ENCODE data around the gene SYCE3.
"Not testable (repeated sequence)": the region's sequence is repeated elsewhere in the genome, so short reads cannot be mapped to it uniquely, and the experiment has no call there.

The SYCE3 gene

DNA sequence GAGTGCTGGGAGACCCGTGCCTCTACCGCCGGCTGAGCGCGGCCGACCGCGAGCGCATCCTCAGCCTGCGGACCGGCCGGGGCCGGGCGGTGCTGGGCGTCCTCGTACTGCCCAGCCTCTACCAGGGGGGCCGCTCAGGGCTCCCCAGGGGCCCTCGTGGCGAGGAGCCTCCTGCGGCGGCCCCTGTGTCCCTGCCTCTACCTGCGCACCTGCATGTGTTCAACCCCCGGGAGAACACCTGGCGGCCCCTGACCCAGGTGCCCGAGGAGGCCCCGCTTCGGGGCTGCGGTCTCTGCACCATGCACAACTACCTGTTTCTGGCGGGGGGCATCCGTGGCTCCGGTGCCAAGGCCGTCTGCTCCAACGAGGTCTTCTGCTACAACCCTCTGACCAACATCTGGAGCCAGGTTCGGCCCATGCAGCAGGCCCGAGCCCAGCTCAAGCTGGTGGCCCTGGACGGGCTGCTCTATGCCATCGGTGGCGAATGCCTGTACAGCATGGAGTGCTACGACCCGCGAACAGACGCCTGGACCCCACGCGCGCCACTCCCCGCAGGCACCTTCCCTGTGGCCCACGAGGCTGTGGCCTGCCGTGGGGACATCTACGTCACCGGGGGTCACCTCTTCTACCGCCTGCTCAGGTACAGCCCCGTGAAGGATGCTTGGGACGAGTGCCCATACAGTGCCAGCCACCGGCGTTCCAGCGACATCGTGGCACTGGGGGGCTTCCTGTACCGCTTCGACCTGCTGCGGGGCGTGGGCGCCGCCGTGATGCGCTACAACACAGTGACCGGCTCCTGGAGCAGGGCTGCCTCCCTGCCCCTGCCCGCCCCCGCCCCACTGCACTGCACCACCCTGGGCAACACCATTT is 13.6 kb downstream of the SYCE3 start:
- no peak for DNase-seq (ENCODE audit: low read depth in 3 of 3)

DNA sequence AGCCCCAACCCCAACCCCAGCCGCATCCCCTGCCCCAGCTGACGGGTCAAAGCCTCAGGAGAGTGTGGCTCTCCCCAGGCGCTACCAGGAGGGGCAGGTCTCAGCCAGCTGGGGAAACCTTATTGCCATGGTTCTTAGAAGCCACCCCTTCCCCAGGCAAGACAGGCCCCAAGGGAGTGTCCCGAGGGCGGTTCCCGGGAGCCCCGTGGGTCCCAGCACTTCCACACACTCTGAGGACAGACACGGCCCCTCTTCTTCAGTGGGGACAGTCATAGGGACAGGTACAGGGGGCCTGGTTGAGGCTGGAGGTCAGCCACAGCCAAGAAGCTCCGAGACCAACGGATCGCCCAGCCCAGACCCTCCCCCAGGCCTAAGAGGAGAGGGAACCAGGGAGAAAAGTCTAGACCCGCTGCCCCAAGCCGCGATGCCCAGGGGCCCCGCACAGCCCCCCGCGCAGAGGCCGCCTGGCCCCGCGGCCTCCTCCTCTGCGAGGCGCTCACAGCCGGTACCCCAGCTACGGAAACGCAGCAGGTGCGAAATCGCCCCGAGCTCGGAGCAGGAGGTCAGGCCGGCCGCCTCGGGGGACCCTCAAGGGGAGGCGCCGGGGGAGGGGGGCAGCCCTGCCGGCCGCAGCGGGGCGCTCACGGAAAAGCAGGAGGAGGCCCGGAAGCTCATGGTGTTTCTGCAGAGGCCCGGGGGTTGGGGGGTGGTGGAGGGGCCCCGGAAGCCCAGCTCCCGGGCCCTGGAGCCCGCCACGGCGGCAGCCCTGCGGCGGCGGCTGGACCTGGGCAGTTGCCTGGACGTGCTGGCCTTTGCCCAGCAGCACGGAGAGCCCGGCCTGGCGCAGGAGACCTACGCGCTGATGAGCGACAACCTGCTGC is 14.4 kb downstream of the SYCE3 start:
- peak in 1 of 3 experiments; percentile 52 for DNase-seq (ENCODE audit: low read depth in 3 of 3)

DNA sequence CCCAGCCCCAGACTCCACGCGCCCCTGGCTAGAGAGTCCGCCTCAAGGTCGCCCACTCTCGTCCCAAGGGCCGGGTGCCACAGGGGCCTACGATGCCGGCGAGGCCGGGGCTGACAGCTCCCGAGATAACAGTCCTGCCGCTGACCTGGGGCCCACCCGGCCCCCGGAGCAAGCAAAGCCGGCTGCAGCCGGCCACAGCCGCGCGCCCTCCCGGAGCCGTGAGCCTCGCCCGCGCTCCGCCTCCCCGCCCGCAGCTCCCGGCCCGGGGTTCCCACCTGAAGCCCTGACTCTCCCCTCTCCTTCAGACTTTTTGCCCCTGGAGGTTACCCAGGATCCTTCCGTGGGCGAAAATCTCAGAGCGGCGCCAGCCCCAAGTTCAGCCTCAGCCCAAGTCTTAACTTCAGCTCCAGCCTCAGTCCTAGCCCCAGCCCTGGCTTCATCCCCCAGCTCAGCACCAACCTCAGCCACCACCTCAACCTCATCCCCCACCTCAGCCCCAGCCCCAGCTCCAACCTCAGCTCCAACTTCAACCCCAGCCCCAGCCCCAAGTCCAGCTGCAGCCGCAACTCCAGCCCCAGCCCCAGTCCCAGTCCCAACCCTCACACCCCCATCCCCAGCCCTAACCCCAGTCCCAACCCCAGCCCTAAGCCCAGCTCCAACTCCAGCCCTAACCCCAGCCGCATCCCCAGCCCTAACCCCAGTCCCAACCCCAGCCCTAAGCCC is 15.3 kb downstream of the SYCE3 start:
- DNase-seq (ENCODE audit: low read depth in 3 of 3): no peak

DNA sequence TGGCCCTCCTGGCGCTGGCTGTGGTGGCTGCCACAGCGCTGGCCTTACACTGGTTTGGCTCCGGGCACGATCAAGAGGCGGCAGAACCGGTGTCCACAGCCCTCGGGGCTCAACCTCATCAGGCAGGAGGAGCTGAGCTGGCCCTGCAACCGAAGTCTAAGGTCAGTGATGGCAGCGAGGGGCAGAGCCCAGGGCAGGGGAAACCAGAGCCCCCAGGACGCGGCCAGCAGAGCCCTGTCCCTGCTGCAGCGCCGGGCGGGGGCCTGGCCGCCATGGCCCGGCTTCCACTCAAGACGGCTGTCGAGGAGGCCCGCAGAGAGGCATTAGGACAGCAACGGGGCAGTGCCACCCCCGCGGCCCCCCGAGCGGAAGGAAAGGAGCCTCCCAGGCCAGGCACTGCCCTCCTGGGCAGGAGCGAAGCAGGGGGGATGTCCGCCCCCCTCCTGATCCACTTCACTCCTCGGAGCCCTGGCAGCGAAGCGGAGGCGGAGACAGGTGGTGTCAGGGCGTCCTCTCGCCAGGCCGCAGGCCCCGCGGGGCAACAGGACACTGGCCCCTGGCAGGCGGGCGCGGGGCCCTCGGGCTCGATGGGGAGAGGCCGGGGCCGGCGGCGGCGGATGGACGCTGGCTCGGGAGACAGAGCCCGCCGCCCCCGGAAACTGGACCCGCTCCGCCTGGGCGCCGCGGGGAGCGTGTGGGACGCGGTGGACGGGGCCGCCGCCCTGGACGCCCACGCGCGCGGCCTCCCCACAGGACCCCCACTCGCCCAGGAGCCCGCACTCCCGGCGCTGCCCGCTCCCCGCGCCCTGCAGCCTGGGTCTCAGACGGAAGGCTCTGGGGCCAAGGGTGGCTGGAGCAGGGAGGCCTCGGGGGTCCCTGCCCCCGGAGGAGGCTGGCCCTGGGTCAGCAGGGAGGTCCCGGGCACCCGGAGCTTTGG is 16.1 kb downstream of the SYCE3 start:
- no peak for DNase-seq (ENCODE audit: low read depth in 3 of 3)

DNA sequence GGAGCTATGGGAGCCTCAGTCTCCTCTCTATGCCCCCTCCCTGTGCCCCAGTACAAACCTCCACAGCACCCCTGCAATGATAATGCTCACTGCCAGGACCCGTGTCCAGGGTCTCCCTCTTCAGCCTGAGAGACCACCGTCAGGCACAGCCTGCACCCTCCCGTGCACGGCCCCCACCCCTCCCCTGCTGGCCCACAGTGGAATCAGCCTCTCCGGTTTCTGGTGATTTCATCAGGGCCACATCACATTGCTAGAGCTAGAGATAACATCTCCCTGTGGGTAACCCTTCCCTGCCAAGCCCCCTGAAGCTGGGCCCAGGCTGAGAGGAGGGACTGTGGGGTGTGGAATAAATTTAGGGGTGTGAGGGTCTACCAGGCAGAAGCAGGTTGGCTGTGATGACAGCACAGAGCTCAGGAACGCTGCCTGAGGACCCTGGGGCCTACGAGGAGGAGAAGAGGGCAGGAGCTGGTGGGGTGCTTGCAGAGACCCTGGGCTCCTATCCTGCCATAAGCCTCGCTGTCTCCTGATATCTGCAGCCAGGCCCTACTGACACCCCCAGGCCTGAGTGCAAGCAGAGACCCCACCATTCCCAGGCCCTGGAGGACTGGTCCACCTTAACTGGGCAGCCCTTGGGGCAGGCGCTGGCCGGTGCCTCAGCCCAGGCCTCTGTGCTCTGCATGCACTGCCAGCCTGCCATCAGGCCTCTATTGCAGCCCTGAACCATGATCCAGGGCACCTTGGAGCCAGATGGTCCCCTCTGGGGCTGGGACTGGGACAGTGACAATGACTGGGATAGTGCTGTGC is 17.0 kb downstream of the SYCE3 start, which contains the start of gene KLHDC7B:
TSS of gene KLHDC7B (plus strand) at position 378 of the 804 bp plus-strand sequence. CDS start at position 723, 345 bp downstream.
- DNase-seq (ENCODE audit: low read depth in 3 of 3): no peak

DNA sequence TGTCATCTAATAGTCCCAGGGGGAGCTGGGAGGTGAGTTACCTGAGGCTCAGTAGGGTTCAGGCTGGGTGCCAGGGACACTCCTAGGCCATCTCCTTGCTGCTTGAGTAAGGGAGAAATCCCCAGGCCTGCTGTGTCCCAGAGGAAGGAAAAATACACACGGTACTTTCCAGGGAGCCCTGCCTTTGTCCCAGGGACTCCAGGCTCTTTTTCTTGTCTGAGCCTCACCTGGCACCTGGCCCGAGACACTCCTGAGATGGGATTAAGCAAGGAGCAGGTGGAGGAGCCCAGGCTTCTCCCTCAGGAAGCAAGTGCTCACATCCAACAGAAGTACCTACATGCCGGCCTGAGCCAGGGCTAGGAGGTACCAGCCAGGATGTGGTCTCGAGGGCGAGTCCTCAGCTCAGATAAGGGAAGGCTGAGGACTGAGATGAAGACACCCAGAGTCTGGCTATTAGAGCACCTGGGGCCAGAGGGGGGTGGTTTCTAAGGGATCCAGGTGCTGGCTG is 17.9 kb downstream of the SYCE3 start:
- no peak for DNase-seq (ENCODE audit: low read depth in 3 of 3)

DNA sequence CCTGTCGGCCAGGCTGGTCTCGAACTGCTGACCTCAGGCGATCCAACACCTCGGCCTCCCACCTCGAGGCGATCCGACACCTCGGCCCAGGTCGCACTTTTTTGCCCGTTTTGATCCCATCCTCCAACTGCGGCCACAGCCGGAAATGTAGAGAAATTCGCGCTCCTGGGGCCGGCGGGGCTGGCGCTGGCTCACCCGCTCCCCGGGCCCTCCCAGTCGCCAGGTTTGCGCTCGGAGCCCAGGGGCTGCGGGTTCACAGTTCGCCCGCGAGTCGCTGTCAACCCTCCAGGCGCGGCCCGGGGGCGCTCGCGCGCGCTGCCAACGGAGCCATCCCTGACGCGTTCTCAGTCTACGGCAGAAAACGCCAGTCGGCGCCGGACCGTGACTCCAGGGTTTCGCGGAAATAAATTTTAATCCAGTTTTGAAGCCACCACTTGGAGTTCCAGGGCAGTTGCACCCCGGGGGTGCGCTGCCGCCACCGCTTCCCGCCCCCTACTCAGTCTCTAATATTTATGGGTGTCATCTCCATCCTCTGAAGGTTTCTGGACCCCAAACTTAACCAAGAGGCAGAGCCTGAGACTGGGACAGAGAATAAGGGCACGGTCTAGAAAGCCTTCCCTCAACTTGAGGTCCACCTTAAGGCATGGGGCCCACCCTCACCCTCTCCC is 18.5 kb downstream of the SYCE3 start:
- peak; percentile 66 to 83 (median 66) for DNase-seq (ENCODE audit: low read depth in 3 of 3)

DNA sequence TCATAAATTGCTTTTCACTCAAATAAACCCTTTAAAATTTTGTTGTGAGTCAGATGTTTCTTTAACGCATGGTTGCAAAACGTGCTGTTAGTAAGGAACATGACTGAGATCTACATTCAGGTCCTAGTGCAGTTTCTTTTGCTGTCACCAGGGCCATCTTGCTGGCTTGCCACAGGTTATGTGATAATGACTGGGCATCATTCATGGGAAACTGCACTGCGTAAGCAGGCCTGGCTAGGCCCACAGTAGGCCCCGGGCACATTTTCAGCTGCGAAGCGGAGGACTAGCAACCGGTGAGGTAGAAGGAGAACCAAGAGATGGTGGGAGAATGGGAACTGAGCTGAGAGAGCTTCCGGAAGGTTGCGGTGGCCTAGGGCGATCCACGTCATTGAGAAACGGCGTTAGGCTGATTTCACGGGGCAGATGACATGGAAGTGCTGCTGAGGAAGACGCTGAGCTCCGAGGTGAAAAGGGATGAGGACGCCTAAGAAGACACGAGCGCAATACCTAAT is 20.2 kb downstream of the SYCE3 start:
- no peak for DNase-seq (ENCODE audit: low read depth in 3 of 3)

DNA sequence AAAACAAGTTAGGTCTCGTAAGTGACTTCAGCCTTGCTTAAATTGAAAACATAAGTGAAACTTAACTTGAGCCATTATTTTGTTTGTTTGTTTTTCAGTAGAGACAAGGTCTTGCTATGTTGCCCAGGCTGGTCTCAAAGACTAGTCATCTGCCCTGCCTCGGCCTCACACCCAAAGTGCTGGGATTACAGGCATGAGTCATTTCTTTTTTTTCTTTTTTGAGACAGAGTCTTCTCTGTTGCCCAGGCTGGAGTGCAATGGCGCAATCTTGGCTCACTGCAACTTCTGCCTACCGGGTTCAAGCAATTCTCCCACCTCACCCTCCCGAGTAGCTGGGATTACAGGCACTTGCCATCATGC is 21.1 kb downstream of the SYCE3 start:
- not testable (repeated sequence) for DNase-seq (ENCODE audit: low read depth in 3 of 3)

DNA sequence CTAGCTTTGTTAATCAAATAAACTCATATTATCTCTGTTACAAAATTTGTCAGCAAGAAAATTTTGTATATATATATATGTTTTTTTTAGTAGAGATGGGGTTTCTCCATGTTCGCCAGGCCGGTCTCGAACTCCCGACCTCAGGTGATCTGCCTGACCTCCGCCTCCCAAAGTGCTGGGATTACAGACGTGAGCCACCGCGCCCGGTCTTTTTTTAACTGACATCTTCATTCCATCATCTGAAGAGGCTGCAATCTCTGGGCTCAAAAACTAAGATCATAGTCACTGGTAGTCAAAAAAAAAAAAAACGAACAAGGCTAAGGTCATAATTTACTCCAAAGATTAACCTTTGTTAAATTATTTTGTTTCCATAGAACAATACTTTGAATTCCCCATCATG is 22.3 kb downstream of the SYCE3 start:
- DNase-seq (ENCODE audit: low read depth in 3 of 3): no peak

DNA sequence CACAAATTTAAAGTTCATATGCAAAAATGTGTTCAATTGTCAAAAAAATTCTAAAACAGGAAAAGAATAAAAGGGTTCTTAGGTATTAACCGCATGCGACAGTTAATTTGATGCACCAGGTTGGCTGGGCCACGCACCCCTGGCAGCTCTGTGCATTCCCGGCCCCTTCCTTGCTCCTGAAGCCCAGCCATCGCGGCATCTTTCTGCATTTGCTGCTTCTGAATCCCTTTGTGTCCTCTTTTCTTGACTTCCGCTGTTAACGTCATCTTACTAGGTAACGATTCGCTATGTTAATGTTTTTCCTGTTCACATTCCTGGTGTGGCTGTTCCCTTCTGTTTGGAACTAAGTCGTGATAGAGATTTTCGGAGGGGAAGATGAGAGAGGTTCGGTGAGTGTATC is 25.0 kb downstream of the SYCE3 start:
- no peak for DNase-seq (ENCODE audit: low read depth in 3 of 3)

DNA sequence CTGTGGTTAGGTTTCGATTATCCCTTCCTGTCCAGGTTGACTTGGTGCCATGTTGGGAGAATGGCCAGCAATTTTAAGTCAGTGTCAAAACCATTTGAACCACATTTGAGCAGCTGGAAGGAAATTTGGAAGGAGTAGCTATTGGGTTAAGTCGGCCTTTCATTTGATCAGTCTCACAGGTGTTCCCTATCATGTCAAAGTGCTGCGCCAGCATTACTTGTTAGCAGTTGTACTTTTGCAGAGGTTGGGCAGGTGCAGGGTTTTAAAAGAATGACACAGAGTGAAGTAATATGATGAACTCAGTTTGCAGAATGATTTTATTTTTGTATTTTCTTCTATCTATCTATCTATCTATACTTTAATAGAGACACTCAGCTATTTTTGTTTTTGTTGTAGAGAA is 26.5 kb downstream of the SYCE3 start:
- DNase-seq (ENCODE audit: low read depth in 3 of 3): no peak

DNA sequence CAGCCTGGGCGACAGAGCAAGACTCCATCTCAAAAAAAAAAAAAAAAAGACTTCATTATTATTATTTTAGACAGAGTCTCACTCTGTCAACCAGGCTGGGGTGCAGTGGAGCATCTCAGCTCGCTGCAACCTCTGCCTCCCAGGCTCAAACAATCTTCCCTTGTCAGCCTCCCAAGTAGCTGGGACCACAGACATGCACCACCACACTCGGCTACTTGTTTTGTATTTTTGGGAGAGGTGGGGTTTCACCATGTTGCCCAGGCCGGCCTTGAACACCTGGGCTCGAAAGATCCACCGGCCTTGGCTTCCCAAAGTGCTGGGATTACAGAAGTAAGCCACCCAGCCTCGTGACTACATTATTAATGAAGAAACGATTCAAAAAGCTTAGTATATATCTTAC is 27.6 kb downstream of the SYCE3 start:
- DNase-seq (ENCODE audit: low read depth in 3 of 3): no peak

DNA sequence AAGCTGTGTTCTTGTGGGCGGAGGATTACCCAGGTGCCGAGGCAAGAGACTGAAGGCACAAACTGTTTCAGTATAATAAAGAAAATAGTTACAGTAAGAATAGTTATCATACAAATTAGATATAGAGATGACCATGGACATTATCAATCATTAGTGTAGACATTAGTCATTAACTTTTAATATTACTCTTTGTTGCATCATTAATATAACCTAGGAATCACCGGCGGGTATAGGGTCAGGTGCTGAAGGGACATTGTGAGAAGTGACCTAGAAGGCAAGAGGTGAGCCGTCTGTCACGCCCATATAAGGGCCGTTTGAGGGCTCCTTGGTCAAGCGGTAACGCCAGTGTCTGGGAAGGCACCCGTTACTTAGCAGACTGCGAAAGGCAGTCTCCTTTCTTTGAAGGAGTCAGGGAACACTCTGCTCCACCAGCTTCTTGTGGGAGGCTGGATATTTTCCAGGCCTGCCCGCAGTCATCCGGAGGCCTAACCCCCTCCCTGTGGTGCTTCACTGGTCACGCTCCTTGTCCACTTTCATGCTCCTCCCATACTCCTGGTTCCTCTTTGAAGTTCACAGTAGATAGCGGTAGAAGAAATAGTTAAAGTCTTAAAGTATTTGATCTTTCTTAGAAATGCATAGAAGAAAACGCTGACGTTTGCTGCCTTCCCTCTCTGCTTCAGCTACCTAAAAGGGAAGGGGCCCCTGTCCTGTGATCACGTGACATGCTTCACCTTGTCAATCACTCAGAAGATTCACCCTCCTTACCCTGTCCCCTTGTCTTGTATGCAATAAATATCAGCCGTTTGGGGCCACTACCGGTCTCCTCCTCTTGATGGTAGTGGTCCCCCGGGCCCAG is 28.6 kb downstream of the SYCE3 start:
- DNase-seq (ENCODE audit: low read depth in 3 of 3): not testable (repeated sequence)

DNA sequence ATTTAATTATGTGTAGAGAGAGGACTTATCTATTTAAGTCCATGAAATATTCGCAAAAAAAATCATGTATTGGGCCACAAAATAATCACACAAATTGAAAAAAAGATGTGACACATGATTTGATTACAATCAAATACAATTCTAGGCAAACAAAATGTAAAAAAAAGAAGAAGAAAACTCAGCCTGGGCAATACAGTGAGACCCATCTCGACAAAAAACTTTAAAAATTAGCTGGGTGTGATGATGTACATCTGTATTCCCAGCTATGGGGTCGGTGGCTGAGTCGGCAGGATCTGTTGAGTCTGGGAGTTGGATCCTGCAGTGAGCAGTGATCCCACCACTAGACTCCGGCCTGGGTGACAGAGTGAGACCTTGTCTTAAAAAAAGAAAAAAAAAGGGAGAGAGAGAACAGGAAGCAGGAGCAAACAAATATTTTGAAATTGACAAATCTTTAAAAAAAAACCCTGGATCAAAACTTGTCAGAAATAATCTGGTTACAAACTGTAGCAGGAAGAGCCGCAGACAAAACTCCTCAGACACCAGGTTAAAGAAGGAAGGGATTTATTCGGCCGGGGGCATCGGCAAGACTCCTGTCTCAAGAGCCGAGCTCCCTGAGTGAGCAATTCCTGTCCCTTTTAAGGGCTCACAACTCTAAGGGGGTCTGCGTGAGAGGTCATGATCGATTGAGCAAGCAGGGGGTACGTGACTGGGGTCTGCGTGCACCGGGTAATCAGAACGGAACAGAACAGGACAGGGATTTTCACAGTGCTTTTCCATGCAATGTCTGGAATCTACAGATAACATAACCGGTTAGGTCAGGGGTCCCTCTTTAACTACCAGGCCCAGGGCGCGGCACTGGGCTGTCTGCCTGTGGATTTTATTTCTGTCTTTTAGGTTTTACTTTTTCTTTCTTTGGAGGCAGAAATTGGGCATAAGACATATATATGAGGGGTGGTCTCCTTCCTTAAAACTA is 29.6 kb downstream of the SYCE3 start:
- no peak for DNase-seq (ENCODE audit: low read depth in 3 of 3)

DNA sequence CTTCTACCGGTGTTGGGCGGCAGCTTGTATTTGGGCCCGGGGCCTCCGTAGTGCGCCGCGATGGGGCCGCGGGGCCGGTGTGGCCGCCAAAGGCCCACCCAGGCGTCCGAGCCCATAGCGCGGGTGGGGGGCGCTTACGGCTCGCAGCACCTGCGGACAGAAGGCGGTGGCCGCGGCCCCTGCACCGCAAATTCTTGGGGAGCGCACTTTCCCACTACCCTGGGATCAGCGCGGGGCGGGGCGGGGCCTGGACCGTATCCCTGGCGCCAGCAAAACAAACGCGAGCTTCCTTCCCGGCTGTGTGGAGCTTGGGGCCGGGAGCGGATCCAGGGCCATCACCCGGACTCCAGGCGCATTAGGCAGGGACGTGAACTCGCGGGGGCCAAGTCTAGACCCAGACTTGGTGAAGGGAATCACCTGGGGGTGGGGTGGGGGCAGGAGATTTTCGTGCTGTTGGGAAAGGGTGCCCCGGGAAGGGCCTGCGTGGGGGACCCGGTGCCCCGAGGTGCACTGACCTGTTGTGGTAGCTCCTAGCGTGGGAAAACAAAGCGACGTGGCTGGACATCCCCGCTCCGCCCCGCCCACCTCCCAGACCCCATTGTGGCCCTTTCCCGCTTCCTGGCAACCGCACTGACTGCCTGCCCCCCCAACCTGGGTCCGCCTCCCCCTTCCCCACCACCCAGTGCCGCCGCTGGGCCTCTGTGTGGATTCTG is 30.6 kb downstream of the SYCE3 start:
- no peak for DNase-seq (ENCODE audit: low read depth in 3 of 3)
